ENCODE data around the gene KRTAP12-1. TPM values are rescaled to one million over a fixed set of nuclear protein-coding genes. Genes with fewer than 3 reads are reported as not detected.
"Not testable (repeated sequence)": the region's sequence is repeated elsewhere in the genome, so short reads cannot be mapped to it uniquely, and the experiment has no call there.

KRTAP12-1 gene
- total RNA-seq, 1 donor from 2014 or later, result not detected

DNA sequence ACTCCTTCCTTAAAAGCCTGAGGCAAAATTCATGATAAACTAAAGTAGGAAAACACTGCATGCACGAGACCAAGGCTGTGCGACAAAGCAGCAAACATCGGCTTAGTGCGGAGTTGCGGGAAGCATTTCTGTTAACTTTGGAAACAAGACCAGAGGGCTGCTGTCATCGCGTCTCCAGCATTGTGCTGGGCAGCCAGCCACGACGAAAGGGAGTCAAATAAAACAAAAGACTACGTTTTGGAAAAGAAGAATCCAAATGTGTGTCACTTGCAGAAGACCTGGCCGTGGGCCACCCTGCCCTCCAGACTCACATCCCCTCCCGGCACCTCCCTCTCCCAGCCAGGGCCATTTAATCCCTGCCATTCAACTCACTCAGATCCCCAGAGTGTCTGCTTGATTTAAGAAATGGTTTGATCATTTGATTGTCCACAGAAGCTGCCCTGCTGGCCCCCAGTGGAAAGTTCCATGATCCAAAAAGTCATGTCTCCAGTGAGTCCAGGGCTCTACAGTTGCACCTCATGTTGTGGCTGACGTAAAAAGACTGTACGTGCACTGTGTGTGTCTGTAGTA, 38.1 kb downstream of the KRTAP12-1 start:
- Mint-ChIP-seq H3K27ac (ENCODE audit: unreplicated experiment) (no peak overlapping the region), H3K27me3 (ENCODE audit: unreplicated experiment) (peaks cover 6% of the 10 kb centered on the region), H3K9me3 (ENCODE audit: unreplicated experiment) (peaks cover 29% of the 10 kb centered on the region), H3K36me3 (ENCODE audit: unreplicated experiment) (no peaks in the 10 kb centered on the region), H3K4me3 (ENCODE audit: unreplicated experiment) (no peak overlapping the region), H3K4me1 (ENCODE audit: unreplicated experiment) (no peaks in the 10 kb centered on the region)
- TF ChIP-seq, protein P1, sequence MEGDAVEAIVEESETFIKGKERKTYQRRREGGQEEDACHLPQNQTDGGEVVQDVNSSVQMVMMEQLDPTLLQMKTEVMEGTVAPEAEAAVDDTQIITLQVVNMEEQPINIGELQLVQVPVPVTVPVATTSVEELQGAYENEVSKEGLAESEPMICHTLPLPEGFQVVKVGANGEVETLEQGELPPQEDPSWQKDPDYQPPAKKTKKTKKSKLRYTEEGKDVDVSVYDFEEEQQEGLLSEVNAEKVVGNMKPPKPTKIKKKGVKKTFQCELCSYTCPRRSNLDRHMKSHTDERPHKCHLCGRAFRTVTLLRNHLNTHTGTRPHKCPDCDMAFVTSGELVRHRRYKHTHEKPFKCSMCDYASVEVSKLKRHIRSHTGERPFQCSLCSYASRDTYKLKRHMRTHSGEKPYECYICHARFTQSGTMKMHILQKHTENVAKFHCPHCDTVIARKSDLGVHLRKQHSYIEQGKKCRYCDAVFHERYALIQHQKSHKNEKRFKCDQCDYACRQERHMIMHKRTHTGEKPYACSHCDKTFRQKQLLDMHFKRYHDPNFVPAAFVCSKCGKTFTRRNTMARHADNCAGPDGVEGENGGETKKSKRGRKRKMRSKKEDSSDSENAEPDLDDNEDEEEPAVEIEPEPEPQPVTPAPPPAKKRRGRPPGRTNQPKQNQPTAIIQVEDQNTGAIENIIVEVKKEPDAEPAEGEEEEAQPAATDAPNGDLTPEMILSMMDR (IDR thresholded peaks at IDR 0.05), result no peak
- DNase-seq (ENCODE audit: extremely low spot score, unreplicated experiment), result peak; percentile 64

DNA sequence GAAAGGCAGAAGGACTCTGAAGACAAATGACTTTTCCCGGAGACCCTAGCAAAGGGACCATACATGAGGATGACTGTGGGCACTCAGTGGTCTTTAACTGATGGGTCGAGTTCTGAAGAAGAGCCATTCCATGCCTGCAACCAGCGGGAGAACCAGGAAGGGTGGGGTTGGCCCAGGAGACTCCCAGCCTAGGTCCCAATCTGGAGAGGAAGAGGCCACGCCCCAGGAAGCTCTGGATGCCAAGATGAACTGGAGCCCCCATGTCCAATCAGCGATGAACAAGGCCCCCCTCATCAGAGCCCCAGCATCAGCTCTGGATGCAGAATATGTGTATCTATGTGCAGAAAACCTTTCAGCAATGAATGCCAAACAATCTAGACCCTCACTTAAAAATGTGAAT, 41.2 kb downstream of the KRTAP12-1 start:
- no peaks in the 10 kb centered on the region for H3K4me1 Mint-ChIP-seq (ENCODE audit: unreplicated experiment)
- H3K36me3 Mint-ChIP-seq (ENCODE audit: unreplicated experiment), result no peaks in the 10 kb centered on the region
- H3K27ac Mint-ChIP-seq (ENCODE audit: unreplicated experiment), result no peak overlapping the region
- H3K4me3 Mint-ChIP-seq (ENCODE audit: unreplicated experiment), result no peak overlapping the region
- TF ChIP-seq, protein P1 (IDR thresholded peaks at IDR 0.05), result no peak
- peaks cover 11% of the 10 kb centered on the region for H3K27me3 Mint-ChIP-seq (ENCODE audit: unreplicated experiment)
- peak; percentile 57 for DNase-seq (ENCODE audit: extremely low spot score, unreplicated experiment)
- H3K9me3 Mint-ChIP-seq (ENCODE audit: unreplicated experiment), result peaks cover 29% of the 10 kb centered on the region

GRCh38 chr21:44639331-44639655, 42.7 kb downstream of the KRTAP12-1 start:
- Mint-ChIP-seq H3K36me3 (ENCODE audit: unreplicated experiment) (no peaks in the 10 kb centered on the region), H3K4me1 (ENCODE audit: unreplicated experiment) (no peaks in the 10 kb centered on the region), H3K27ac (ENCODE audit: unreplicated experiment) (no peak overlapping the region), H3K27me3 (ENCODE audit: unreplicated experiment) (peaks cover 16% of the 10 kb centered on the region), H3K9me3 (ENCODE audit: unreplicated experiment) (peaks cover 19% of the 10 kb centered on the region), H3K4me3 (ENCODE audit: unreplicated experiment) (no peak overlapping the region)
- peak; percentile 83 for DNase-seq (ENCODE audit: extremely low spot score, unreplicated experiment)
- TF ChIP-seq, protein P1 (IDR thresholded peaks at IDR 0.05), result no peak

DNA sequence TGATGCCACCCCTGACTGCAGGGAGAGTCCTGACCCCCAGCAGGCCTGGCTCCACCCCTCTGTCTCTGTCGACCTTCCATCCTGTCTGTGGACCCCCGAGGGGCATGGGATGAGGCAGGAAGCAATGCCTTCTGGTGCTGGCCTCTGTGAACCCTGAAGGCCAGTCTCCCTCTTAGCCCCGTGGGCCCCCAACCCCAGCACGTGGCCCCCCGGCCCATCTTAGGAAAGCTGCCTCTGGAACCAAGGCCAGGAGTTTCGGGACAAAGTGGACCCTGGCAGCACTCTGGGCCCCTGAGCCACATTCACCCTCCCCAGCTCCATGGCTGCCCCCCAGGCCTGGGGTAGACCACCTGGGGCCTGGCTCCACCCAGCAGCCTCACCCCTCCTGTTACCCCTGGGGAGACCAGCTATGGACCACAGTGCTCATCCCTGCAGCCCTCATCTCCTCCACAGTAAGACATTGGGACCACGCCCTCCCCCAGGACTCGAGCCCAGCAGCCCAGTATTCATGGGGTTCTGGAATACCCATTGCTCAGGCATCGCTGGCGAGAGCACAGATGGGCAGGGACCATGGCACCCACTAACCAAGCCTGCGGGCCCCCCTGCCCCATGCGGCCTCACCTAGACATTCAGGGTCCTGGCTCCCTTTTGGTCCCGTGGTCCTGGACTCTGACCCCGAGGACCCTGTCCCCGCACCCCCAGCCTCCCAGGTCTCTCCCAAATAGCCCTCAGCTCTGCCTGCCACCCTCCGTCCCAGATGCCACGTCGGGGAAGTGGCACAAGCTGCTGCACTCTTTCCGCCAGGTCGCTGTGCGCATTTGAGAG, 43.2 kb downstream of the KRTAP12-1 start:
- not testable (repeated sequence) for H3K4me1 Mint-ChIP-seq (ENCODE audit: unreplicated experiment)

DNA sequence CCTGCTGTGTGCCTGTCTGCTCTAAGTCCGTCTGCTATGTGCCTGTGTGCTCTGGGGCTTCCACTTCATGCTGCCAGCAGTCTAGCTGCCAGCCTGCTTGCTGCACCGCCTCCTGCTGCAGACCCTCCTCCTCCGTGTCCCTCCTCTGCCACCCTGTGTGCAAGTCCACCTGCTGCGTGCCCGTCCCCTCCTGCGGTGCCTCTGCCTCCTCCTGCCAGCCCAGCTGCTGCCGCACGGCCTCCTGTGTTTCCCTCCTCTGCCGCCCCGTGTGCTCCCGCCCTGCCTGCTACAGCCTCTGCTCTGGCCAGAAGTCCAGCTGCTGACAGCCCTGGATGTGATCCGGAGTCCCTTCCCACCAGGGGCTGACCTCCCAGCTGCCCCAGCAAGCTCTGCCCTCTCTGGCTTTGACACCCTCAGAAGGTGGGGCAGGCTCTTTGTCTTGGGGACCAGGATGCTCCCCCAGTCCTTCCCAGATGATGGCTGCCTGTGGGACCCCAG, 44.1 kb downstream of the KRTAP12-1 start:
- DNase-seq (ENCODE audit: extremely low spot score, unreplicated experiment), result peak; percentile 63
- H3K27me3 Mint-ChIP-seq (ENCODE audit: unreplicated experiment), result peaks cover 16% of the 10 kb centered on the region
- not testable (repeated sequence) for H3K27ac Mint-ChIP-seq (ENCODE audit: unreplicated experiment); H3K4me3 Mint-ChIP-seq (ENCODE audit: unreplicated experiment); H3K9me3 Mint-ChIP-seq (ENCODE audit: unreplicated experiment); H3K36me3 Mint-ChIP-seq (ENCODE audit: unreplicated experiment); H3K4me1 Mint-ChIP-seq (ENCODE audit: unreplicated experiment)

More for the DNA sequence above, 43.2 kb downstream of the KRTAP12-1 start:
- H3K9me3 Mint-ChIP-seq (ENCODE audit: unreplicated experiment), result peaks cover 14% of the 10 kb centered on the region
- DNase-seq (ENCODE audit: extremely low spot score, unreplicated experiment), result peak; percentile 65
- not testable (repeated sequence) for H3K36me3 Mint-ChIP-seq (ENCODE audit: unreplicated experiment); H3K4me3 Mint-ChIP-seq (ENCODE audit: unreplicated experiment); H3K27ac Mint-ChIP-seq (ENCODE audit: unreplicated experiment)
- peaks cover 16% of the 10 kb centered on the region for H3K27me3 Mint-ChIP-seq (ENCODE audit: unreplicated experiment)

Measured in osteocyte (in vitro differentiated cells).